ENCODE results near the gene GATAD2A. TPM values are rescaled to one million over a fixed set of nuclear protein-coding genes. Genes with fewer than 3 reads are reported as not detected.

GATAD2A gene
- total RNA-seq, 2 experiments from 2014 or later: 122 to 135 TPM

DNA sequence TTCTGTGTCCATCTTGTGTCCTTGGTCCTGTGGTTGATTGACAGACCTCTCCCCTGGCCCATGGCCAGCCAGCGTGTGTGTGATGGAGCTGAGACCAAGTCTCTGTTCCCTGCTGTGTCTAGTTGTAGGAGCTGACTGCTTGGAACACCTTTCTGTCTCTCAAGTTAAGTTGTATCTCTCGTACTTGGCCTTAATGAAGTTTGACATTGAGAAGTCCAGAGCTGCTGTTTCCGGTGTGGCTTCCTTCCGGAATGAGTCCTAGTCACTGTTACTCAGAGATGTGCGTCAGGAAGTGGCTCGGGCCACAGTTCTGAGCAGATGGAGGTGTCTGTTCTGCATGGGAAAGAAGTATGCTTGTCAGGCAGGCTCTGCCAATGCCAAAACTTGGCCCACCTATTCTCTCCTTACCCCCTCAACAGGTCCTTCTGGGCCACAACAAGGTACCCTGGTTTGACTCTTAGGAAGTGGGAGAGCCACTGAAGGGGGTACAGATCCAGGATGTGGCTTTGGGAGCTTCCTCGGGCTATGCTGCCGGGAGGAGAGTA, 54.3 kb downstream of the GATAD2A start:
- ChIA-PET POLR2A (no interaction called here), CTCF (interaction anchor here (1.1 to 3.0 kb wide), 6 partner anchors 9 to 31 kb away, joined by 3 to 11 read pairs (median 6); no protein-coding TSS in a partner anchor)
- DNase-seq: peak; percentile 76
- peaks cover 21% of the 10 kb centered on the region for H3K36me3 Mint-ChIP-seq (ENCODE audit: low read depth)
- no peaks in the 10 kb centered on the region for H3K27me3 Mint-ChIP-seq
- peak overlapping the region; percentile 70 for H3K4me3 Mint-ChIP-seq
- H3K9me3 Mint-ChIP-seq: no peaks in the 10 kb centered on the region
- H3K27ac Mint-ChIP-seq: peak overlapping the region; percentile 99
- H3K4me1 Mint-ChIP-seq: peaks cover 79% of the 10 kb centered on the region

GRCh38 chr19:19460258-19460731, 54.8 kb downstream of the GATAD2A start:
- POLR2A ChIA-PET: no interaction called here
- peak; percentile 32 for DNase-seq
- peak overlapping the region; percentile 99 for H3K27ac Mint-ChIP-seq
- H3K36me3 Mint-ChIP-seq (ENCODE audit: low read depth): peaks cover 26% of the 10 kb centered on the region
- CTCF ChIA-PET: interaction anchor here (1.1 to 3.0 kb wide), 5 partner anchors 9 to 26 kb away, joined by 3 to 11 read pairs (median 3); no protein-coding TSS in a partner anchor
- peaks cover 4% of the 10 kb centered on the region for H3K9me3 Mint-ChIP-seq
- H3K4me3 Mint-ChIP-seq: peak overlapping the region; percentile 70
- no peaks in the 10 kb centered on the region for H3K27me3 Mint-ChIP-seq
- peaks cover 81% of the 10 kb centered on the region for H3K4me1 Mint-ChIP-seq

GRCh38 chr19:19460761-19461265, 55.3 kb downstream of the GATAD2A start:
- CTCF ChIA-PET: interaction anchor here (1.1 to 3.0 kb wide), 3 partner anchors 10 to 22 kb away, joined by 3 to 11 read pairs (median 8); no protein-coding TSS in a partner anchor
- DNase-seq: peak; percentile 62
- Mint-ChIP-seq H3K27me3 (no peaks in the 10 kb centered on the region), H3K36me3 (ENCODE audit: low read depth) (peaks cover 31% of the 10 kb centered on the region), H3K27ac (peak overlapping the region; percentile 99), H3K4me1 (peaks cover 82% of the 10 kb centered on the region), H3K9me3 (peaks cover 6% of the 10 kb centered on the region), H3K4me3 (peak overlapping the region; percentile 70)
- POLR2A ChIA-PET: no interaction called here

DNA sequence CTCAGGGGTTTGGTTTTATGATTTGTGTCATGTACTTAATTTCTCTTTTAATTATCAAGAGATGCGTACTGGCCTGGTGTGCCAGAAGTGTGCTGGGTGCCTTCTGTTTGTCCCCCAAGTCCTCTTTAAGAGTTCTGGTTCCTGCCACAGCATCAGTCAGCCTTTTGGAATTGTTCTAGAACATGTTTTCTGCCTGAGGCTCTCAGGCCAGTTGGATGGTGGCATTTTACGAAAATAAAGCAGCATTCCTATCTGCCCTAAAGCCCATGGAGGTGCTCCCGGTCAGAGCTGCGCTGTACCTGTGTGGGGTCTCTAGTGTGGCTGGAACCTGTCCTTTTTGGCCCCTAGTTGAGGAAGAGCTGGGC, 55.8 kb downstream of the GATAD2A start:
- Mint-ChIP-seq H3K27me3 (no peaks in the 10 kb centered on the region), H3K27ac (peak overlapping the region; percentile 99), H3K4me1 (peaks cover 81% of the 10 kb centered on the region), H3K9me3 (peaks cover 11% of the 10 kb centered on the region), H3K36me3 (ENCODE audit: low read depth) (peaks cover 33% of the 10 kb centered on the region), H3K4me3 (peak overlapping the region; percentile 70)
- DNase-seq: no peak
- ChIA-PET CTCF (no interaction called here), POLR2A (no interaction called here)

GRCh38 chr19:19461671-19462622, 56.5 kb downstream of the GATAD2A start:
- Mint-ChIP-seq H3K4me3 (peak overlapping the region; percentile 70), H3K36me3 (ENCODE audit: low read depth) (peaks cover 38% of the 10 kb centered on the region), H3K9me3 (peaks cover 17% of the 10 kb centered on the region), H3K4me1 (peaks cover 76% of the 10 kb centered on the region), H3K27ac (peak overlapping the region; percentile 99), H3K27me3 (no peaks in the 10 kb centered on the region)
- ChIA-PET CTCF (no interaction called here), POLR2A (no interaction called here)
- no peak for DNase-seq

- Mint-ChIP-seq H3K4me1 (peaks cover 67% of the 10 kb centered on the region), H3K9me3 (peaks cover 31% of the 10 kb centered on the region), H3K27ac (peak overlapping the region; percentile 99), H3K36me3 (ENCODE audit: low read depth) (peaks cover 49% of the 10 kb centered on the region), H3K27me3 (no peaks in the 10 kb centered on the region), H3K4me3 (no peak overlapping the region)
- DNase-seq: no peak
- POLR2A ChIA-PET: interaction anchor here (0.5 kb wide), 1 partner anchor 21 kb away, joined by 3 read pairs; no protein-coding TSS in a partner anchor
- CTCF ChIA-PET: no interaction called here
These were observed 58.1 kb downstream of the GATAD2A start for GRCh38 chr19:19463348-19464117.

GRCh38 chr19:19464339-19465098, 59.0 kb downstream of the GATAD2A start:
- peaks cover 35% of the 10 kb centered on the region for H3K9me3 Mint-ChIP-seq
- ChIA-PET CTCF (no interaction called here), POLR2A (no interaction called here)
- no peaks in the 10 kb centered on the region for H3K27me3 Mint-ChIP-seq
- peaks cover 59% of the 10 kb centered on the region for H3K4me1 Mint-ChIP-seq
- peaks cover 54% of the 10 kb centered on the region for H3K36me3 Mint-ChIP-seq (ENCODE audit: low read depth)
- H3K4me3 Mint-ChIP-seq: no peak overlapping the region
- no peak for DNase-seq
- peak overlapping the region; percentile 46 for H3K27ac Mint-ChIP-seq

GRCh38 chr19:19465436-19466070, 60.1 kb downstream of the GATAD2A start:
- POLR2A ChIA-PET: no interaction called here

GRCh38 chr19:19466201-19466600, 60.7 kb downstream of the GATAD2A start:
- Mint-ChIP-seq H3K4me3 (no peak overlapping the region), H3K9me3 (peaks cover 35% of the 10 kb centered on the region), H3K4me1 (peaks cover 51% of the 10 kb centered on the region), H3K27me3 (no peaks in the 10 kb centered on the region), H3K36me3 (ENCODE audit: low read depth) (peaks cover 64% of the 10 kb centered on the region), H3K27ac (no peak overlapping the region)
- CTCF ChIA-PET: no interaction called here
- DNase-seq: no peak
- POLR2A ChIA-PET: no interaction called here

More at GRCh38 chr19:19465436-19466070, 60.1 kb downstream of the GATAD2A start:
- H3K27me3 Mint-ChIP-seq: no peaks in the 10 kb centered on the region
- no peak overlapping the region for H3K27ac Mint-ChIP-seq
- peaks cover 35% of the 10 kb centered on the region for H3K9me3 Mint-ChIP-seq
- DNase-seq: no peak
- peaks cover 59% of the 10 kb centered on the region for H3K36me3 Mint-ChIP-seq (ENCODE audit: low read depth)
- no peak overlapping the region for H3K4me3 Mint-ChIP-seq
- peaks cover 53% of the 10 kb centered on the region for H3K4me1 Mint-ChIP-seq
- CTCF ChIA-PET: no interaction called here

- peaks cover 53% of the 10 kb centered on the region for H3K4me1 Mint-ChIP-seq
- peaks cover 35% of the 10 kb centered on the region for H3K9me3 Mint-ChIP-seq
- H3K27ac Mint-ChIP-seq: peak overlapping the region; percentile 21
- no peak for DNase-seq
- ChIA-PET POLR2A (no interaction called here), CTCF (interaction anchor here (1.2 kb wide), 1 partner anchor 23 kb away, joined by 3 read pairs; no protein-coding TSS in a partner anchor)
- H3K4me3 Mint-ChIP-seq: no peak overlapping the region
- H3K27me3 Mint-ChIP-seq: no peaks in the 10 kb centered on the region
- H3K36me3 Mint-ChIP-seq (ENCODE audit: low read depth): peaks cover 77% of the 10 kb centered on the region
These were observed 63.1 kb downstream of the GATAD2A start for GRCh38 chr19:19468424-19469050.

- peaks cover 60% of the 10 kb centered on the region for H3K4me1 Mint-ChIP-seq
- peaks cover 75% of the 10 kb centered on the region for H3K36me3 Mint-ChIP-seq (ENCODE audit: low read depth)
- POLR2A ChIA-PET: no interaction called here
- H3K27ac Mint-ChIP-seq: no peak overlapping the region
- H3K9me3 Mint-ChIP-seq: peaks cover 30% of the 10 kb centered on the region
- DNase-seq: no peak
- no peaks in the 10 kb centered on the region for H3K27me3 Mint-ChIP-seq
- no peak overlapping the region for H3K4me3 Mint-ChIP-seq
- CTCF ChIA-PET: interaction anchor here (0.7 to 1.3 kb wide), 2 partner anchors 10 to 22 kb away, joined by 3 to 5 read pairs; no protein-coding TSS in a partner anchor
These were observed 65.1 kb downstream of the GATAD2A start for GRCh38 chr19:19470579-19470978.
